COR-L47 (cell line): Measurements from ENCODE around the gene RCL1.

Experiments used
- DNase-seq: peaks from one replicate; lab custom pipeline; 2025; lab: John Stamatoyannopoulos, UW

RCL1 gene

GRCh38 chr9:4842734-4843133 is 50.0 kb downstream of the RCL1 start:
- no peak for DNase-seq

DNA sequence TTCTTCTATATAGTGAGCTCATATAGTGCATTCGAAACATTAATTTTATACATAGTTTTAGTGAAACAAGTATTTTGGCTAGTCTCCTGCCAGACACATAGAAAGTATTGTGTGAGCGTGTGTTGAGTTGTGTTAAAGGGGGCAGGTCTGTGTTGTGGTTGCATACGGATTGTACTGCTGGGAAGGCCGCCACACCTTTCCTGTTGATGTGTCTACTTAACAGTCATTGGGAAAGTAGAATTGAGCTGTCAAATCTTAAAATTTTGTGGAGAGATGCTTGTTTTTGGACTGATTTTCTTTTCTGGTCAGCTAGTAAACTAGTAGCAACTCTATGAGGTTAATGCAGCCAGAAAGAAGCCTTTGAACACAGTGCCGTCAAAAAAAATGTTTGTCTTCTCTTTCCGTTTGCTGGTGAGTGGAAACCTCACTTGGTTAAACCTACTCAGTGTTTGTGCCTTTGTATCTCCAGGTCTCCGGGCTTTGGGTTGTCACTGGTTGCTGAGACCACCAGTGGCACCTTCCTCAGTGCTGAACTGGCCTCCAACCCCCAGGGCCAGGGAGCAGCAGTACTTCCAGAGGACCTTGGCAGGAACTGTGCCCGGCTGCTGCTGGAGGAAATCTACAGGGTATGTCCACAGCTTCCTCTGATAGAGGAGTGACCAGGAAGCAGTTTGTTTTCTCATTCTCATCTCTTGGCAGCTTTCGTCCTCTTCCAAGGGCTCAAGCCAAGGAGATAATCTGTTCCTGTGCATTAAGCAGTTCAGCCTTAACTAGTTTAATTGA is 51.5 kb downstream of the RCL1 start:
- no peak for DNase-seq

DNA sequence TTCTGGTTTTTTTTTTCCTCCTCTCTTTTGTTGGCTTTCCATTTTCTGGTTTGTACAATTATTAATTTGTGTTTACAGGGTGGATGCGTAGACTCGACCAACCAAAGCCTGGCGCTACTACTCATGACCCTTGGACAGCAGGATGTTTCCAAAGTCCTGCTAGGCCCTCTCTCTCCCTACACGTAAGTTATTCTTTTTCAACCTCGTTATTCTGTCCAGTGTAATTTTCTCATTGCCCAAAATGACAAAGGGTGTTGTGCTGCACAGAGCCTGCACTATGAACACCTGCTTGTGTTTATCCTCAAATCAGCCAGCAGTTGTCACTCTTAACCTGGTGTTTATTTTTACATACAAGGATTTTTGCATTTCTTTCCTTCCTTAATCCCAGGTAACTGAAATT is 56.6 kb downstream of the RCL1 start:
- peak; percentile 39 for DNase-seq

DNA sequence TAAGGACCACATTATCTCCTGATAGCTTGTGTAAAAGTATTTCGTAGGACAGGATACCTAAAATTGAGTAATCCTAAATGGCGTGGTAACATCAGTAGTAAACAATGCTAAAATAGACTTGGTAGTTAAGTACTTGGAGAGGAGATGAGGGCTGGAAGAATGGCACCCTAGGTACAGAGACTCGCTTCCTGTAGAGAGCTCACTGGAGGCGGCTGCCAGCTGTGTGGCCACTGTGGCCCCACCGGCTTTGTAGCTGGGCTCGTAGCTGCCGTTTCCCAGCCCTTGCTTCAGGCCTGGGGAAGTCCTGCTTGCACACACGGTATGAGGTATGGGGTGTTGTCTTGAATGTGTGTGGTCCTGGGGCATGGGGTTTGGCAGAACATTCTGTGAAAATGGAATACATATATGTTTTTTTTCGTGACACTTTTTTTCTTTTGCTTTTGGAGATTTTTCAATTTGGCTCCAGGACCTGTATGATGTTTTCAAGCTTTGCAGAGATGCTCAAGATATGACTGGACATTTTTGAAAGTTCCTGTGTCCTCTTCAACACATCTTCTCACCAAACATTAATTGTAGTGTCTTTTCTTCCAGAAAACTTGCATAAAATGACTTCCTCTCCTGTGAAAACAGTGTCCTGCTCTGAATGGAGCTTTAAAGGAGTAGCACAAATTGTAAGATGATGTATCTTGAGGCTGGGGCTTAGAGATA is 58.0 kb downstream of the RCL1 start:
- DNase-seq: no peak

DNA sequence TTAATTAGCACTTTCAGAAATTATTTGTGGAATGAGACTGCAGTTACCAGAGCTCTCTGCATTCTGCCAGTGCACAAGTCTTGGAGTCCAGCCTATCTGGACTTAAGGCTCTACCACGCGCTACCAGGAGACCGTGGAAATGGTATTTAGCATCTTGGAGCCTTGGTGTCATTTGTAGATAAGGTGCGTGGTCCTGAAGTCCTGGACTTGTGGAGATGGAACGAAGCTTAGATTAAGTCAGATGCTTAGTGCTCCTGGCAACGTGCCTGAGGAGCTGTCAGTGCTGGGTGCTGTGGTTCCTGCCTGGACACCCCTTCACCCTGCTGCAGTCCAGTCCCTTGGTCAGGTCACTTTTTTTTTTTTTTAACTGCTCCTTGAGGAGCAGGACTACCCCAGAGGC is 59.7 kb downstream of the RCL1 start:
- DNase-seq: no peak

- no peak for DNase-seq
These were observed 61.5 kb downstream of the RCL1 start for GRCh38 chr9:4854265-4854590.

GRCh38 chr9:4855841-4856240 is 63.1 kb downstream of the RCL1 start:
- DNase-seq: no peak

GRCh38 chr9:4857163-4857810 is 64.5 kb downstream of the RCL1 start:
- DNase-seq: no peak

- peak; percentile 82 for DNase-seq
These were observed 66.3 kb downstream of the RCL1 start for GRCh38 chr9:4859035-4859434.

- no peak for DNase-seq
These were observed 67.6 kb downstream of the RCL1 start for GRCh38 chr9:4860383-4860782.

GRCh38 chr9:4861145-4861544 is 68.4 kb downstream of the RCL1 start:
- no peak for DNase-seq

GRCh38 chr9:4861736-4862451 is 69.2 kb downstream of the RCL1 start:
- DNase-seq: no peak

DNA sequence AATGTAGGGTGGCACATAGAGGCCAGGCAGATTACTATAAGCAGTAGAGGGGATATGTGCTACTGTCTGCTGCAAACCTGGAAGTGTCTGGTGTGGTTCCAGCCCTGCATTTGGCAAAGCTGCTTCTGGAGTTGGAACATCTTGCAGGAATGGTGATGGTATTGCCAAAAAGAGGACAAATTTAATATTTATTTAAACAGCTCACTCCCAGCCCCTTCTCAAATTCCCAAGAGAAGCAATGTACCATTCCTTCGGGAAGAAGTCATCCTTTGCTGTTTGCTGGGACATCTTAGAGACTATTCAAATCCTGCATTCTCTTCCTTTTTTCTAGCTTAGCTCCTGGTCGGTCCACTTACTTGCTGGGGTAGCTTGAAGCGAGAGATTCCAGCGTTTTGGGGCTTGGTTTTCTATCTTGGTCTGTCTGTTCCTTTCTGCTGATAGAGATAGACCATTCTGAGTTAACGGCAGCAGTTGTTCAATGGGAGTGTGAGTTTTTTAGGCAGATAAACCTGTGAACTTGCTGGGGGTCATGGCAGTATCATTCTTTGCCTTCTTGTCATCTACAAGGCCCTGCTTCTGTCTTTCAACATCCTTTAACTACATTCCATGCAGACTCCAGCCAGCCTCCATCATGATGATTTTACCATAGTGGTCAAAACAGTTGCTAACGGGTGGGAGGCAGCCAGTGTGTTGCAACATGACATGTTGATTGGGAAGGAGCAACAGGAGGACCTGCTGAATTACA is 69.9 kb downstream of the RCL1 start:
- no peak for DNase-seq

GRCh38 chr9:4864234-4864661 is 71.5 kb downstream of the RCL1 start:
- no peak for DNase-seq

- no peak for DNase-seq
These were observed 72.0 kb downstream of the RCL1 start for GRCh38 chr9:4864698-4865097.

- no peak for DNase-seq
These were observed 72.9 kb downstream of the RCL1 start for GRCh38 chr9:4865681-4866080.

- DNase-seq: no peak
These were observed 73.7 kb downstream of the RCL1 start for GRCh38 chr9:4866239-4866969.

GRCh38 chr9:4873066-4873465 is 80.3 kb downstream of the RCL1 start:
- no peak for DNase-seq

GRCh38 chr9:4875559-4875958 is 82.8 kb downstream of the RCL1 start:
- DNase-seq: no peak

DNA sequence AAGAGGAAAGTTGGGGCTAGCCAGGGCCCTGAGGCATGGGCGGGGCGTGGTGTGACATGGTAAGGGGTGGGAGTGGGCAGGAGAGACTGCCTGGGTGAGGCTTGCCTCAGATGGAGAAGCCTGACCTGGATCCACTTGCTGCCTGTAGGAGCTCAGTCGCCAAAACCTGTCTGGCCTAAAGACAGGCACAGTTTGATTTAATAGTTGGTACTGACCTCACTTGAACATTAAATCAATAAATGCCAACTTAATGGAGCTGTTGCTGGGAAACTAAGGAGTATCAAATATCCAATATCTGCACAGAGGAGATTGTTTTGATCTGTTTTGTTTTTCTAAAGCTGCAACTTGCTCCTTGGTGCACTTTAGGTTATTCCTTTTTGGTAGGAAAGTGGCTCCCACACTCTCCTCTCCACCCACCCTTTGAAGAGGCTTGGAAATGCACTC is 86.4 kb downstream of the RCL1 start:
- DNase-seq: peak; percentile 8

- no peak for DNase-seq
These were observed 90.7 kb downstream of the RCL1 start for GRCh38 chr9:4883326-4883873.
